ENCODE measurements around the gene NR5A2. TPM values are rescaled to one million over a fixed set of nuclear protein-coding genes. Genes with fewer than 3 reads are reported as not detected.

The NR5A2 gene
- total RNA-seq, 1 experiment from 2014 or later: not detected

DNA sequence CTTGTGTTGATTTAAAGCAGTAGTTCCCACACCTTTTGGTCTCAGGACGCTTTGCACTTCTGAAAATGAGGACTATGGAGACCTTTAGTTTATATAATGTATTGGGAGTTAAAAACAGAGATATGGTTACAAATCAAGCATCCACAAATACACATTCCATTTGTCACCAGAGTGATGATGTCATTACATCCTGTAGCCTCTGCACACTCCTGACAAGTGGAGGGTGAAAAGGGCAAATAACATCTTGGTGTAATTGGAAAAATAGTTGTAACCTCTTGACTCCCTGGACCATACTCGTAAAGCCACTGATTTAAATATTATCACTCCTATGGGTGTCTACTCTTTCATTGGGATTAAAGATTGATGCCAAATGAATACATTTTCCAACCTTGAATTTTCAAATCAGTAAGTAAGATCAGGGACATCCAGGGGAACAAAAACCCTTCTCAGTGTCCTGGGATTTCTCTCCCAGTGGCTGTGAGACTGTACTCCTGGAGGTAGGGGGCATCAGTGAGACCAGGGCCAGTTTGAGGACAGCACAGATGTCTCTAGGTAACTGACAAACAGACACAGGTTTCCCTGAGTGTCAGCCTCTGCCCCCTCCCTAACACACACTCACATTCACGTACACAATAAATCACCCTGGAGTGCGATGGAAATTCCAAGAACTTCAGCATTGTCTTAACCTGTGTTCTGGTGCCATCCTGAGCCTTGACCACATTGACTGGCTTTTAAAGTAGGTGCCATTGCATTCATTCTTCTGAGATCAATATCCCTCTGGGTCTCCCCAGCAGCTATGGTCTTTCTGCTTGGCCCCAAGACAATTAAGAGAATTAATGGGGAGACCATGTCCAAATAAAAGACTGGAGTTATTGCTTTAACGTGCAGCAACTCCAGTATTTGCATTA, 63.0 kb downstream of the NR5A2 start:
- Histone ChIP-seq H2AFZ (ENCODE audit: low read length) (no peak overlapping the region), H3K4me2 (ENCODE audit: low read depth, low read length, poor library complexity, severe bottlenecking) (no peak overlapping the region), H3K36me3 (ENCODE audit: insufficient read depth, low read length) (no peaks in the 10 kb centered on the region), H3K9me2 (replicated peaks; ENCODE audit: insufficient read depth, low read length) (no peaks in the 10 kb centered on the region), H3K27me3 (ENCODE audit: low read length) (no peaks in the 10 kb centered on the region), H3K9me3 (ENCODE audit: low read length) (no peaks in the 10 kb centered on the region), H3K79me2 (ENCODE audit: low read length) (no peaks in the 10 kb centered on the region), H4K20me1 (ENCODE audit: insufficient read depth, low read depth, low read length) (no peaks in the 10 kb centered on the region), H3K4me3 (ENCODE audit: low read length) (no peak overlapping the region), H3K27ac (ENCODE audit: low read length) (no peak overlapping the region), H3K4me1 (ENCODE audit: low read length) (no peaks in the 10 kb centered on the region), H3K9ac (ENCODE audit: low read length) (no peak overlapping the region)
- no peak for DNase-seq

DNA sequence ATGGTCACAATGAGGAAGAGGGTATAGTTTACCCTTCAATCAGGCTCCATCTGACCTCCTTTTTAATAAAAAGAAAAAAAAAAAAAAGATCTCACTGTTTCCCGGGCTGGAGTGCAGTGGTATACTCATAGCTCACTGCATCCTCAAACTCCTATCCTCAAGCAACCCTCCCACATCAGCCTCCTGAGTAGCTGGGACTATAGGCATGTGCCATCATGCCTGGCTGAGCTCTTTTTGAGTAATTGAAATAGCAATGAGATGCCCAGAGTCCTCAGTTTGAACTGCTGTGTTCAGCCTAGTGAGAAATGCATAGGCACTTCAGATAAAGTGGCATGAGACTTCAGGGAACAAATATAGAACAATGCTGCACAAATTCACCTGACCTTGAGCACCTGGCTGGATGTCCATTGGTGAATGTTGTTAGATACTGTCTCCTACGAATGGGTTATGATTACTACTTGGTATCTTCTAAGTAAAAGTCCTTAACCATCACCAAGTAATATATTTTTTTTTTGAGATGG, 67.6 kb downstream of the NR5A2 start:
- H4K20me1 ChIP-seq (ENCODE audit: insufficient read depth, low read depth, low read length): no peaks in the 10 kb centered on the region
- no peaks in the 10 kb centered on the region for H3K27me3 ChIP-seq (ENCODE audit: low read length)
- no peaks in the 10 kb centered on the region for H3K9me3 ChIP-seq (ENCODE audit: low read length)
- no peaks in the 10 kb centered on the region for H3K4me1 ChIP-seq (ENCODE audit: low read length)
- H3K36me3 ChIP-seq (ENCODE audit: insufficient read depth, low read length): no peaks in the 10 kb centered on the region
- H3K4me2 ChIP-seq (ENCODE audit: low read depth, low read length, poor library complexity, severe bottlenecking): no peak overlapping the region
- no peaks in the 10 kb centered on the region for H3K9me2 ChIP-seq (replicated peaks; ENCODE audit: insufficient read depth, low read length)
- no peak for DNase-seq
- H3K4me3 ChIP-seq (ENCODE audit: low read length): no peak overlapping the region
- H3K27ac ChIP-seq (ENCODE audit: low read length): no peak overlapping the region
- H2AFZ ChIP-seq (ENCODE audit: low read length): no peak overlapping the region
- H3K79me2 ChIP-seq (ENCODE audit: low read length): no peaks in the 10 kb centered on the region
- H3K9ac ChIP-seq (ENCODE audit: low read length): no peak overlapping the region

GRCh38 chr1:200096774-200097173, 69.3 kb downstream of the NR5A2 start:
- Histone ChIP-seq H3K27me3 (ENCODE audit: low read length) (no peaks in the 10 kb centered on the region), H3K79me2 (ENCODE audit: low read length) (no peaks in the 10 kb centered on the region), H4K20me1 (ENCODE audit: insufficient read depth, low read depth, low read length) (no peaks in the 10 kb centered on the region), H3K36me3 (ENCODE audit: insufficient read depth, low read length) (no peaks in the 10 kb centered on the region), H3K4me1 (ENCODE audit: low read length) (no peaks in the 10 kb centered on the region), H3K9me3 (ENCODE audit: low read length) (no peaks in the 10 kb centered on the region), H3K9me2 (replicated peaks; ENCODE audit: insufficient read depth, low read length) (no peaks in the 10 kb centered on the region), H3K9ac (ENCODE audit: low read length) (no peak overlapping the region), H3K4me2 (ENCODE audit: low read depth, low read length, poor library complexity, severe bottlenecking) (no peak overlapping the region), H2AFZ (ENCODE audit: low read length) (no peak overlapping the region), H3K4me3 (ENCODE audit: low read length) (no peak overlapping the region), H3K27ac (ENCODE audit: low read length) (no peak overlapping the region)
- no peak for DNase-seq

DNA sequence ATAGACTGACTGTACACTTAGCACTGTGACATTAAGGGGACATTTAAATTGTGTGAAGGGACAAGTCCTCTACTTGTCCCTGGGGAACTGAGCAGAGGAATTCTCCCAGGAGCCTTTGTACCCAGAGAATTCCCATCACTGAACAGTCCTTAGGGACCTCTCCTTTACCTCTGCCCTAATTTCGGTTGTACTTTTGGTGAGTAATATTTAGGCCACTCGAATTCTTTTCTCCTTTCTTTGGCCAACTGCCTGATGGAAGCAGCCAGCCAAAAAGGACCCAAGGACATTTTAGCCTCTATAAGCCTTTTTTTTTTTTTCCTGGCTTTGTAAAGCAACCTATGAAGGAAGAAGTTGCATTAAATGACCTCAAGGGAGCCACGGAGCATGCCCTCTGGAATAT, 71.5 kb downstream of the NR5A2 start:
- Histone ChIP-seq H3K27me3 (ENCODE audit: low read length) (no peaks in the 10 kb centered on the region), H3K9me2 (replicated peaks; ENCODE audit: insufficient read depth, low read length) (no peaks in the 10 kb centered on the region), H3K9me3 (ENCODE audit: low read length) (no peaks in the 10 kb centered on the region), H3K79me2 (ENCODE audit: low read length) (no peaks in the 10 kb centered on the region), H4K20me1 (ENCODE audit: insufficient read depth, low read depth, low read length) (no peaks in the 10 kb centered on the region), H3K36me3 (ENCODE audit: insufficient read depth, low read length) (no peaks in the 10 kb centered on the region), H3K9ac (ENCODE audit: low read length) (no peak overlapping the region), H3K4me2 (ENCODE audit: low read depth, low read length, poor library complexity, severe bottlenecking) (no peak overlapping the region), H3K4me3 (ENCODE audit: low read length) (no peak overlapping the region), H3K4me1 (ENCODE audit: low read length) (no peaks in the 10 kb centered on the region), H3K27ac (ENCODE audit: low read length) (no peak overlapping the region), H2AFZ (ENCODE audit: low read length) (no peak overlapping the region)
- no peak for DNase-seq

GRCh38 chr1:200103966-200104583, 76.6 kb downstream of the NR5A2 start:
- Histone ChIP-seq H3K79me2 (ENCODE audit: low read length) (no peaks in the 10 kb centered on the region), H3K9me2 (replicated peaks; ENCODE audit: insufficient read depth, low read length) (no peaks in the 10 kb centered on the region), H2AFZ (ENCODE audit: low read length) (no peak overlapping the region), H3K27ac (ENCODE audit: low read length) (no peak overlapping the region), H4K20me1 (ENCODE audit: insufficient read depth, low read depth, low read length) (no peaks in the 10 kb centered on the region), H3K4me3 (ENCODE audit: low read length) (no peak overlapping the region), H3K9ac (ENCODE audit: low read length) (no peak overlapping the region), H3K9me3 (ENCODE audit: low read length) (no peaks in the 10 kb centered on the region), H3K27me3 (ENCODE audit: low read length) (no peaks in the 10 kb centered on the region), H3K4me2 (ENCODE audit: low read depth, low read length, poor library complexity, severe bottlenecking) (no peak overlapping the region), H3K4me1 (ENCODE audit: low read length) (no peaks in the 10 kb centered on the region), H3K36me3 (ENCODE audit: insufficient read depth, low read length) (no peaks in the 10 kb centered on the region)
- DNase-seq: no peak

DNA sequence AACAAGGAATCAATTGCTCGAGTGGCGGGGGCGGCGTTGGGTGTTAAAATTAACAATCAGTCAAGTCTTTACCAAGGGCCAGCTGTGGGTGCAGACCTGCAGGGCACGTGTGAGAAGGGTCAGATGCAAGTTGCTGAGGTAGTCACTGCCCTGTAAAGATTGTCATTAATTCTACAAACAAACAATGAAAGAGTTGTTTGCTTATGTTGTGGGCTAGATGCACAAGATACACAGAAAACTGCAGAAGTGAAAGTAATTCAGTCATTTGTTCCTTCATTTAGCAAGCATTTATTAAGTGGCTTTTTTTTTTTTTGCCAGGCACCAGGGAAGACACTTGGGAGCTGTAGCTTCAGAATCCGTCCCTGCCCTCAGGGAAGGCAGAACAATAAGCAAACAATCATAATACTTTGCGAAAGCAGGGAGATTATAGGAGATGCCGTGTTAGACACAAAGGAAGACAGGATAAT, 79.5 kb downstream of the NR5A2 start:
- no peaks in the 10 kb centered on the region for H4K20me1 ChIP-seq (ENCODE audit: insufficient read depth, low read depth, low read length)
- H2AFZ ChIP-seq (ENCODE audit: low read length): no peak overlapping the region
- no peaks in the 10 kb centered on the region for H3K9me2 ChIP-seq (replicated peaks; ENCODE audit: insufficient read depth, low read length)
- H3K9me3 ChIP-seq (ENCODE audit: low read length): no peaks in the 10 kb centered on the region
- H3K79me2 ChIP-seq (ENCODE audit: low read length): no peaks in the 10 kb centered on the region
- no peak for DNase-seq
- H3K36me3 ChIP-seq (ENCODE audit: insufficient read depth, low read length): no peaks in the 10 kb centered on the region
- H3K4me3 ChIP-seq (ENCODE audit: low read length): no peak overlapping the region
- no peak overlapping the region for H3K4me2 ChIP-seq (ENCODE audit: low read depth, low read length, poor library complexity, severe bottlenecking)
- H3K9ac ChIP-seq (ENCODE audit: low read length): no peak overlapping the region
- H3K4me1 ChIP-seq (ENCODE audit: low read length): no peaks in the 10 kb centered on the region
- no peaks in the 10 kb centered on the region for H3K27me3 ChIP-seq (ENCODE audit: low read length)
- H3K27ac ChIP-seq (ENCODE audit: low read length): no peak overlapping the region

DNA sequence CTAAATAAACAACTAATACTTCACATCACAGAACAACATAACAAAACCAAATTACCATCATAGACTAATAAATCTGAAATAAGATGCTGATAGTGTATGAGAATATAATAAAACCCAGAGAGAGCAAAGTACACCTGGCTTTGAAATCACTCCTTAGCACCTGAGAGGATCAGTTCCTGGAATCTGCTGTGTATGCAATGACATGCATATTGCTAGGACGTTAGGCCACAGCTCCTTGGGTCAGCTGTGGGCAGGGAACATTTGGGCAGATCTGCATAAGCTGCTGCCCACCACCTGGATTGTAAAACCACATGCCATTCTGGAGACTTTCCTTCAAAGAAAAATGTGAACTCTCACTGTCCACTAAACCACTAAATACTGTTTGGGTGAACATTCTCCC, 81.1 kb downstream of the NR5A2 start:
- Histone ChIP-seq H3K9ac (ENCODE audit: low read length) (no peak overlapping the region), H2AFZ (ENCODE audit: low read length) (no peak overlapping the region), H3K4me3 (ENCODE audit: low read length) (no peak overlapping the region), H3K9me3 (ENCODE audit: low read length) (no peaks in the 10 kb centered on the region), H3K36me3 (ENCODE audit: insufficient read depth, low read length) (no peaks in the 10 kb centered on the region), H3K27ac (ENCODE audit: low read length) (no peak overlapping the region), H3K4me2 (ENCODE audit: low read depth, low read length, poor library complexity, severe bottlenecking) (no peak overlapping the region), H4K20me1 (ENCODE audit: insufficient read depth, low read depth, low read length) (no peaks in the 10 kb centered on the region), H3K27me3 (ENCODE audit: low read length) (no peaks in the 10 kb centered on the region), H3K79me2 (ENCODE audit: low read length) (no peaks in the 10 kb centered on the region), H3K4me1 (ENCODE audit: low read length) (no peaks in the 10 kb centered on the region), H3K9me2 (replicated peaks; ENCODE audit: insufficient read depth, low read length) (no peaks in the 10 kb centered on the region)
- peak; percentile 22 for DNase-seq

GRCh38 chr1:200112290-200112689, 84.8 kb downstream of the NR5A2 start:
- Histone ChIP-seq H3K9me3 (ENCODE audit: low read length) (no peaks in the 10 kb centered on the region), H3K79me2 (ENCODE audit: low read length) (no peaks in the 10 kb centered on the region), H4K20me1 (ENCODE audit: insufficient read depth, low read depth, low read length) (no peaks in the 10 kb centered on the region), H3K36me3 (ENCODE audit: insufficient read depth, low read length) (no peaks in the 10 kb centered on the region), H3K4me3 (ENCODE audit: low read length) (no peak overlapping the region), H3K9me2 (replicated peaks; ENCODE audit: insufficient read depth, low read length) (no peaks in the 10 kb centered on the region), H3K4me1 (ENCODE audit: low read length) (no peaks in the 10 kb centered on the region), H3K9ac (ENCODE audit: low read length) (no peak overlapping the region), H3K27me3 (ENCODE audit: low read length) (no peaks in the 10 kb centered on the region), H3K27ac (ENCODE audit: low read length) (no peak overlapping the region), H3K4me2 (ENCODE audit: low read depth, low read length, poor library complexity, severe bottlenecking) (no peak overlapping the region), H2AFZ (ENCODE audit: low read length) (no peak overlapping the region)
- no peak for DNase-seq

Data from Karpas-422 (cell line).